Fibroblast of lung (primary cell): ENCODE results near the gene TGFBR3. TPM values are rescaled to one million over a fixed set of nuclear protein-coding genes. Genes with fewer than 3 reads are reported as not detected.

Source experiments
- DNase-seq, 2 donors: peaks; one replicate each; pipeline versions ENCODE4 v3.0.0 to v3.0.0-alpha.2; 2010; ENCODE audit warnings: low read depth in 2 of 2
- H2AFZ ChIP-seq: 2 replicates; pipeline ENCODE4 v1.5.1; 2012; ENCODE audit warnings: low read length, control low read depth, inconsistent platforms
- H3K27ac ChIP-seq: 2 replicates; pipeline ENCODE4 v1.5.1; 2011; ENCODE audit warnings: low read length, control low read depth; ENCODE audit not compliant: insufficient read depth
- H3K27me3 ChIP-seq: 2 replicates; pipeline ENCODE4 v1.5.1; 2011; ENCODE audit warnings: mild to moderate bottlenecking, low read length; ENCODE audit not compliant: control insufficient read depth, insufficient read depth
- H3K36me3 ChIP-seq: 2 replicates; pipeline ENCODE4 v1.5.1; 2011; ENCODE audit warnings: low read length; ENCODE audit not compliant: control insufficient read depth, insufficient read depth
- H3K4me1 ChIP-seq: 2 replicates; pipeline ENCODE4 v1.5.1; 2011; ENCODE audit warnings: low read length; ENCODE audit not compliant: control insufficient read depth, insufficient read depth; ENCODE audit errors: extremely low read depth
- H3K4me2 ChIP-seq: 2 replicates; pipeline ENCODE4 v1.5.1; 2011; ENCODE audit warnings: low read length, control low read depth; ENCODE audit not compliant: insufficient read depth; ENCODE audit errors: extremely low read depth
- H3K4me3 ChIP-seq, 4 experiments: fragments of 200-600 bp in 1 of 4; sonication (generic) in 1 of 4; replicated peaks in 1 of 4; 2 replicates each; pipeline ENCODE4 v1.5.1; 2011 to 2016; ENCODE audit warnings: low read length in 4 of 4, low read depth in 3 of 4, mild to moderate bottlenecking in 3 of 4, control low read depth in 2 of 4, inconsistent platforms in 1 of 4, mixed read lengths in 1 of 4; ENCODE audit not compliant: insufficient read depth in 1 of 4; ENCODE audit errors: control extremely low read depth in 1 of 4
- H3K79me2 ChIP-seq: 2 replicates; pipeline ENCODE4 v1.5.1; 2012; ENCODE audit warnings: mild to moderate bottlenecking, low read length, inconsistent platforms; ENCODE audit not compliant: control insufficient read depth, insufficient read depth
- H3K9ac ChIP-seq: 2 replicates; pipeline ENCODE4 v1.5.1; 2011; ENCODE audit warnings: mild to moderate bottlenecking, low read length, control low read depth; ENCODE audit not compliant: insufficient read depth
- H3K9me3 ChIP-seq: 2 replicates; pipeline ENCODE4 v1.5.1; 2012; ENCODE audit warnings: low read depth, low read length; ENCODE audit not compliant: control insufficient read depth, insufficient read depth
- H4K20me1 ChIP-seq: 2 replicates; pipeline ENCODE4 v1.5.1; 2011; ENCODE audit warnings: low read length; ENCODE audit not compliant: control insufficient read depth, insufficient read depth; ENCODE audit errors: extremely low read depth
- EZH2 ChIP-seq: IDR thresholded peaks from 2 replicates; pipeline ENCODE4 v1.5.1; 2012; ENCODE audit warnings: low read length, control low read depth, mild to moderate bottlenecking; ENCODE audit errors: missing control alignments
- polyA plus RNA-seq, 2 donors: library from polyadenylated mRNA; depleted of rRNA in 1 of 2; stranded (reverse) in 1 of 2; unstranded in 1 of 2; fragments of >200 nt; gene quantifications; 2 replicates each; pipeline ENCODE4 v1.2.1, GENCODE V29; 2011 to 2012; ENCODE audit warnings: missing spikeins in 1 of 2
- total RNA-seq: library from RNA; depleted of rRNA; stranded (reverse); fragments of >200 nt; gene quantifications from 2 replicates; pipeline ENCODE4 v1.2.1, GENCODE V29; 2014
- TF ChIP-seq, protein P1 (sequence below), 2 donors: IDR thresholded peaks in 1 of 2; conservative IDR thresholded peaks in 1 of 2; 1 replicate in 1 of 2; 2 replicates in 1 of 2; pipeline ENCODE4 v1.5.1; 2011 to 2012; ENCODE audit warnings: low read length in 2 of 2, control low read depth in 1 of 2, inconsistent platforms in 1 of 2, low read depth in 1 of 2, mild to moderate bottlenecking in 1 of 2

TGFBR3 gene
- total and polyA plus RNA-seq, 2 donors (not counting 1 experiment from before 2014, with no cell fraction given), result 68.3 to 98.1 TPM

- Histone ChIP-seq H3K27ac (peak overlapping the region; percentile 85), H3K4me2 (no peak overlapping the region), H2AFZ (no peak overlapping the region), H3K27me3 (no peaks in the 10 kb centered on the region), H3K79me2 (no peaks in the 10 kb centered on the region), H3K9me3 (no peaks in the 10 kb centered on the region), H3K36me3 (no peaks in the 10 kb centered on the region), H3K4me3 (no peak overlapping the region), H3K4me1 (peaks cover 25% of the 10 kb centered on the region), H4K20me1 (no peaks in the 10 kb centered on the region), H3K9ac (no peak overlapping the region)
- peak in 1 of 2 donors; percentile 65 for DNase-seq
- TF ChIP-seq, protein P1, sequence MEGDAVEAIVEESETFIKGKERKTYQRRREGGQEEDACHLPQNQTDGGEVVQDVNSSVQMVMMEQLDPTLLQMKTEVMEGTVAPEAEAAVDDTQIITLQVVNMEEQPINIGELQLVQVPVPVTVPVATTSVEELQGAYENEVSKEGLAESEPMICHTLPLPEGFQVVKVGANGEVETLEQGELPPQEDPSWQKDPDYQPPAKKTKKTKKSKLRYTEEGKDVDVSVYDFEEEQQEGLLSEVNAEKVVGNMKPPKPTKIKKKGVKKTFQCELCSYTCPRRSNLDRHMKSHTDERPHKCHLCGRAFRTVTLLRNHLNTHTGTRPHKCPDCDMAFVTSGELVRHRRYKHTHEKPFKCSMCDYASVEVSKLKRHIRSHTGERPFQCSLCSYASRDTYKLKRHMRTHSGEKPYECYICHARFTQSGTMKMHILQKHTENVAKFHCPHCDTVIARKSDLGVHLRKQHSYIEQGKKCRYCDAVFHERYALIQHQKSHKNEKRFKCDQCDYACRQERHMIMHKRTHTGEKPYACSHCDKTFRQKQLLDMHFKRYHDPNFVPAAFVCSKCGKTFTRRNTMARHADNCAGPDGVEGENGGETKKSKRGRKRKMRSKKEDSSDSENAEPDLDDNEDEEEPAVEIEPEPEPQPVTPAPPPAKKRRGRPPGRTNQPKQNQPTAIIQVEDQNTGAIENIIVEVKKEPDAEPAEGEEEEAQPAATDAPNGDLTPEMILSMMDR (conservative IDR thresholded peaks at IDR 0.05 in 1 of 2, IDR thresholded peaks at IDR 0.05 in 1 of 2; ENCODE audit: low read depth in 1 of 2, low read length in 2 of 2), result no peak
- no peak for TF ChIP-seq EZH2
Measured at GRCh38 chr1:91700771-91701471, 185.0 kb downstream of the TGFBR3 start.

DNA sequence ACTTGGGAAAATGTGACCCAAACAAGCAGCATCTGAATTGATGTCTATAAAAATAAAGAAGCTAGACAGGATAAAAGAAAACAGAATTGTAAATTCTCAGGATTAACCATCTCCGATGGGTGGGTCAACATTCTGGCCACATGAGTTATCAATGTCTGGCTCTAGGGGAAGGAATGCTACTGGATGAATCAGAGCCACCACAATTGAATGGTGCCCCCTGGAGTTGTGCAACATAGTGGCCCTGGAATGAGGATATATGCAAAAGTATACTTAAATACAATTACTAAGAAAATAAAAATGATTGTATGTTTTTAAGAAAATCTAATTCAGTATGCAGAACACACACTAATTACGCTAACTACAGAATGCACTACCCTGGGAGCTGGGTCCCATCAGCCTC is 185.6 kb downstream of the TGFBR3 start:
- TF ChIP-seq EZH2, result no peak
- TF ChIP-seq, protein P1 (conservative IDR thresholded peaks at IDR 0.05 in 1 of 2, IDR thresholded peaks at IDR 0.05 in 1 of 2; ENCODE audit: low read depth in 1 of 2, low read length in 2 of 2), result peak; percentile 15 to 18
- Histone ChIP-seq H3K9ac (no peak overlapping the region), H3K9me3 (no peaks in the 10 kb centered on the region), H3K27ac (peak overlapping the region; percentile 85), H3K4me1 (peaks cover 25% of the 10 kb centered on the region), H4K20me1 (no peaks in the 10 kb centered on the region), H2AFZ (no peak overlapping the region), H3K27me3 (no peaks in the 10 kb centered on the region), H3K79me2 (no peaks in the 10 kb centered on the region), H3K4me3 (no peak overlapping the region), H3K36me3 (no peaks in the 10 kb centered on the region), H3K4me2 (no peak overlapping the region)
- peak; percentile 32 to 41 for DNase-seq

DNA sequence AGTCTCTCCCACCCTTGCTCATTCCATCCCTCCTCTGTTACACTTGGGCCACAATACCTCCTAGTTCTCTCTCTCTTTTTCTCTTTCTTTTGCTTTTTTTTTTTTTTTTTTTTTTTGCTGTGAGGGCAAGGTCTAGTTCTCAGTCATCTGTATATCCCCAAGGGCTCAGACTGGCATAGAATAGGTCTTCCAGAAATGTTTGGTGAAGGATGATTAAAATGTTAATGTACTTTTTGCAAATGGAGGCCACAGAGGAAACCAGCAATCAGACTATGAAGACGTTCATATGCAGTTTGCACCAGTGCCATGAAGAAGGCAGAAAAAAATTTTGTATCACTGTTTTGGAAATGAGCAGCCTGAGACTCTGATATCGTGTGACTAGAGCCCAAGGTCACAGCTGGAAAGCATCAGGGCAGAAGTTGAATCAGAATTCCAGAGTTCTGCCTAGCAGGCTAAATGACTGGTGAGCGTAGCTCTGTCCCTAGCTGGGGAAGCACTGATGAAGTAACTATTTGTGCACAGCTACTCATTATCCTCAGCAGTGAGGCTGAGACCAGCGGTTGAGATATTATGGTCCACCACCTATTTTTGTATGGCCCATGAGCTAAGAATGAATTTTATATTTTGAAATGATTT is 186.5 kb downstream of the TGFBR3 start:
- Histone ChIP-seq H3K4me1 (peaks cover 25% of the 10 kb centered on the region), H3K36me3 (no peaks in the 10 kb centered on the region), H3K4me3 (no peak overlapping the region), H3K9me3 (no peaks in the 10 kb centered on the region), H3K9ac (no peak overlapping the region), H3K27ac (peak overlapping the region; percentile 85), H2AFZ (no peak overlapping the region), H3K79me2 (no peaks in the 10 kb centered on the region), H4K20me1 (no peaks in the 10 kb centered on the region), H3K4me2 (no peak overlapping the region), H3K27me3 (no peaks in the 10 kb centered on the region)
- peak; percentile 12 to 74 for DNase-seq
- TF ChIP-seq, protein P1 (conservative IDR thresholded peaks at IDR 0.05 in 1 of 2, IDR thresholded peaks at IDR 0.05 in 1 of 2; ENCODE audit: low read depth in 1 of 2, low read length in 2 of 2), result no peak
- TF ChIP-seq EZH2, result no peak
